Loucy (cell line): ENCODE measurements around the gene CRTC1.

Experiments
- H2AFZ ChIP-seq: fragments of 200-600 bp; sonication (generic); 2 replicates; pipeline ENCODE4 v1.6.0; 2016; ENCODE audit warnings: antibody characterized with exemption, mild to moderate bottlenecking, low read length, moderate library complexity
- H3F3A ChIP-seq: fragments of 200-600 bp; 2 replicates; pipeline ENCODE4 v1.6.0; 2016; ENCODE audit warnings: antibody characterized with exemption, low read depth, mild to moderate bottlenecking
- H3K27me3 ChIP-seq: fragments of 200-600 bp; sonication (generic); 2 replicates; pipeline ENCODE4 v1.6.1; 2014; ENCODE audit warnings: low read length, mild to moderate bottlenecking; ENCODE audit not compliant: insufficient read depth, poor library complexity, severe bottlenecking
- H3K36me3 ChIP-seq: fragments of 200-600 bp; sonication (generic); 2 replicates; pipeline ENCODE4 v1.6.1; 2016; ENCODE audit warnings: low read length; ENCODE audit not compliant: insufficient read depth
- H3K4me1 ChIP-seq: fragments of 200-600 bp; sonication (generic); 2 replicates; pipeline ENCODE4 v1.5.1; 2014; ENCODE audit warnings: low read length, mild to moderate bottlenecking; ENCODE audit not compliant: insufficient read depth, poor library complexity, severe bottlenecking
- H3K4me2 ChIP-seq: fragments of 200-600 bp; sonication (generic); 2 replicates; pipeline ENCODE4 v1.6.0; 2014; ENCODE audit warnings: antibody characterized with exemption, low read length, low read depth, mild to moderate bottlenecking; ENCODE audit not compliant: poor library complexity, severe bottlenecking
- H3K4me3 ChIP-seq: fragments of 200-600 bp; sonication (generic); 2 replicates; pipeline ENCODE4 v1.5.1; 2014; ENCODE audit warnings: low read length, mild to moderate bottlenecking, mixed read lengths; ENCODE audit not compliant: poor library complexity, severe bottlenecking
- H3K79me2 ChIP-seq: fragments of 200-600 bp; sonication (generic); 2 replicates; pipeline ENCODE4 v1.6.1; 2014; ENCODE audit warnings: low read length; ENCODE audit not compliant: insufficient read depth
- H3K9ac ChIP-seq: fragments of 200-600 bp; sonication (generic); 2 replicates; pipeline ENCODE4 v1.6.0; 2014; ENCODE audit warnings: mild to moderate bottlenecking, low read depth, low read length, moderate library complexity; ENCODE audit not compliant: poor library complexity, severe bottlenecking
- H3K9me2 ChIP-seq: fragments of 200-600 bp; sonication (generic); replicated peaks from 2 replicates; pipeline ENCODE4 v1.6.1; 2016; ENCODE audit warnings: low read depth, low read length, mixed read lengths
- H3K9me3 ChIP-seq: fragments of 200-600 bp; sonication (generic); 2 replicates; pipeline ENCODE4 v1.6.1; 2014; ENCODE audit warnings: mild to moderate bottlenecking, antibody characterized with exemption, low read length, low read depth; ENCODE audit not compliant: insufficient read depth
- H4K20me1 ChIP-seq: fragments of 200-600 bp; sonication (generic); 2 replicates; pipeline ENCODE4 v1.6.0; 2014; ENCODE audit warnings: antibody characterized with exemption, low read length, mild to moderate bottlenecking; ENCODE audit not compliant: insufficient read depth, poor library complexity, severe bottlenecking
- EZH2phosphoT487 ChIP-seq: fragments of 200-600 bp; IDR thresholded peaks from 2 replicates; pipeline ENCODE4 v1.6.1; 2018; ENCODE audit warnings: antibody characterized with exemption, mild to moderate bottlenecking, moderate library complexity, borderline replicate concordance
- TF ChIP-seq, protein P1 (sequence below): fragments of 200-600 bp; sonication (generic); conservative IDR thresholded peaks from 2 replicates; pipeline ENCODE4 v1.5.1; 2014; ENCODE audit warnings: mild to moderate bottlenecking, antibody characterized with exemption, low read length

CRTC1 gene

DNA sequence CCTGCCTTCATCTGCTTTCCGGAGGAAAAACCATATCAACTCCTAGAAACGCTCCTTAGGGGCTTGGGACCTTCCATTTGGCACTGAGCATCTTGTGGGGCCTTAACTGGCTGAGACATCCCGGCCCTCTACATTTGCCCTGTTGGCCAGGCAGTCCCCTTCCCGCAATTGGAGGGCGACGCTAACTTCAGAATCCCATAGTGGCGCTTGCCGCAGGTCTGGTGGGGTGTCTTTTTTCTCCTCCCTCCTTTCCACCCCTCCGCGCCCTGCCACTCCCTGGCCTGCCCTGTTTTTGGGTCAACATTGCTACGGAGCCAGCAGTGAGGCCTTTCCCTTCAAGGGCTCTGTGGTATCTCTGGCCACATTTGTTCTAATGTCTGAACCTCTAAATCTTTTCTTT, 13.6 kb upstream of the CRTC1 start:
- Histone ChIP-seq H3K27me3 (no peaks in the 10 kb centered on the region), H3K9me2 (no peaks in the 10 kb centered on the region), H3K9me3 (no peaks in the 10 kb centered on the region), H3K9ac (no peak overlapping the region), H3K4me2 (no peak overlapping the region), H4K20me1 (no peaks in the 10 kb centered on the region), H2AFZ (no peak overlapping the region), H3K4me3 (no peak overlapping the region), H3F3A (no peaks in the 10 kb centered on the region), H3K4me1 (no peaks in the 10 kb centered on the region), H3K36me3 (peaks cover 25% of the 10 kb centered on the region; the same call in 1 of the 2 replicates), H3K79me2 (no peaks in the 10 kb centered on the region)
- TF ChIP-seq, protein P1, sequence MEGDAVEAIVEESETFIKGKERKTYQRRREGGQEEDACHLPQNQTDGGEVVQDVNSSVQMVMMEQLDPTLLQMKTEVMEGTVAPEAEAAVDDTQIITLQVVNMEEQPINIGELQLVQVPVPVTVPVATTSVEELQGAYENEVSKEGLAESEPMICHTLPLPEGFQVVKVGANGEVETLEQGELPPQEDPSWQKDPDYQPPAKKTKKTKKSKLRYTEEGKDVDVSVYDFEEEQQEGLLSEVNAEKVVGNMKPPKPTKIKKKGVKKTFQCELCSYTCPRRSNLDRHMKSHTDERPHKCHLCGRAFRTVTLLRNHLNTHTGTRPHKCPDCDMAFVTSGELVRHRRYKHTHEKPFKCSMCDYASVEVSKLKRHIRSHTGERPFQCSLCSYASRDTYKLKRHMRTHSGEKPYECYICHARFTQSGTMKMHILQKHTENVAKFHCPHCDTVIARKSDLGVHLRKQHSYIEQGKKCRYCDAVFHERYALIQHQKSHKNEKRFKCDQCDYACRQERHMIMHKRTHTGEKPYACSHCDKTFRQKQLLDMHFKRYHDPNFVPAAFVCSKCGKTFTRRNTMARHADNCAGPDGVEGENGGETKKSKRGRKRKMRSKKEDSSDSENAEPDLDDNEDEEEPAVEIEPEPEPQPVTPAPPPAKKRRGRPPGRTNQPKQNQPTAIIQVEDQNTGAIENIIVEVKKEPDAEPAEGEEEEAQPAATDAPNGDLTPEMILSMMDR = no peak
- TF ChIP-seq EZH2phosphoT487 = no peak

DNA sequence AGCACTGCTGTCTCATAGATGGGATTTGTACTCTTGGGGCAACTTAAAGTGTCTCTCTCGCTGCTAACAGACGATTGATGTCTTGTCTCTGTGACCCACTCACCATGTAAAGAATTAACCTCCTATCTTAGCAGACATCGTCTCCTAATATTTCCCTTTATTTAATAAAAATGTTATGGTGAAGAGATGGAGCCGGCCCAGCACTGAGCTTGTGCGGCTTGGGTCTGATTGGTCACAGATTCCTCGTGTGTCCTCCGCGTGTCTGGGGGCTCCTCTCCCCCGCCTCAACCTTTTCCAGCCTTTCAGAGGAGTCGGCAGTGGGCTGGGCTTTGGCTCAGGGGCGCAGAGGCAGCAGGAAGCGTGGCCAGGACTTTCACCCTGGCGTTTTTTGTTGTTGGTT, 13.2 kb upstream of the CRTC1 start:
- Histone ChIP-seq H3K9me3 (no peaks in the 10 kb centered on the region), H3K4me2 (no peak overlapping the region), H4K20me1 (no peaks in the 10 kb centered on the region), H3K4me3 (no peak overlapping the region), H3K79me2 (no peaks in the 10 kb centered on the region), H3F3A (no peaks in the 10 kb centered on the region), H3K4me1 (no peaks in the 10 kb centered on the region), H3K36me3 (peaks cover 25% of the 10 kb centered on the region; the same call in 1 of the 2 replicates), H3K9ac (no peak overlapping the region), H2AFZ (no peak overlapping the region), H3K27me3 (no peaks in the 10 kb centered on the region), H3K9me2 (no peaks in the 10 kb centered on the region)
- TF ChIP-seq, protein P1 = no peak
- no peak for TF ChIP-seq EZH2phosphoT487

DNA sequence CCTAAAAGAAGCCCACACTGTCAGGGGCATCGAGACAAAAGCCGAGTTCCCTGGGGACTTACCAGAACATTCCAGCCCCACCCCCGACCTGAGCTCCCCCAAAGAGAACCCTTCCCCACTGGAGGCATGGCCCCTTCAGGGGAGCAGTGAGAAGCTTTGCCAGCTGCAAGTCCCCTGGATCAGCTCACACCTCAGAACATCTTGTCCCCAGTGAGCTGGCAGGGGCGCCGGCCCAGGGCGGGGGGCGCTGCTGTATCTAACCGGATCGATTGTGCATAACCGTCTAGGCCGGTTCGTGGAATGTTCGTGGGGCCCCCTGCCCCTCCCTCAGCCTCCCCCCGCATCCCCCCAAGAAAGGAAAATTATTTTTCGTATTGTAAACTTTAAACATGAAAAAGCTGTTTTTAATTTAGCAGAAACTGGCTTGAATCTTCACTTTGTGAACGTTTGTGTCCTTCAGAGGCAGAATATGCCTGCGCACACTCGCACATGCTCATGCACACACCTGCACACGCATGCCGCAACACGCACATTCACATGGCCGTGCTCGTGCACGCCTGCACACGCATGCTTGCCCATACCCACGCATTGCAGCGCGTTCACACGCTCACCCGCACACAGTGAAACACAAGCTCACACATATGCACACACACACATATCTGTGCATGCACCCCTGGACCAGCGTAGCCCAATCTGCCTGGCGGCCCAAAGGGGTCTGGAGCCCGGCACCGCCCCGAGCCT, 12.0 kb upstream of the CRTC1 start:
- Histone ChIP-seq H3K9ac (no peak overlapping the region), H3K79me2 (no peaks in the 10 kb centered on the region), H3K4me1 (no peaks in the 10 kb centered on the region), H2AFZ (no peak overlapping the region), H3F3A (no peaks in the 10 kb centered on the region), H3K27me3 (no peaks in the 10 kb centered on the region), H3K4me2 (no peak overlapping the region), H3K36me3 (peaks cover 25% of the 10 kb centered on the region; the same call in 1 of the 2 replicates), H3K9me2 (no peaks in the 10 kb centered on the region), H3K9me3 (no peaks in the 10 kb centered on the region), H4K20me1 (no peaks in the 10 kb centered on the region), H3K4me3 (no peak overlapping the region)
- TF ChIP-seq EZH2phosphoT487 = no peak
- TF ChIP-seq, protein P1 = no peak
